Caco-2 (cell line): ENCODE measurements around the gene MYLK4. TPM values are rescaled to one million over a fixed set of nuclear protein-coding genes. Genes with fewer than 3 reads are reported as not detected.

Source experiments
- BruUV-seq: library from RNA; stranded (reverse); fragments of 400-500 nt; replicated peaks from 2 replicates; lab custom pipeline; 2021; lab: Mats Ljungman, UMichigan
- CTCF ChIA-PET: fragments of 300-600 bp; sonication (Branson Sonifier 250); formaldehyde crosslinking; loops from one replicate; lab custom pipeline; 2022; ENCODE audit warnings: antibody characterized with exemption; lab: Charles Lee
- POLR2A ChIA-PET: fragments of 300-600 bp; sonication (Branson Sonifier 250); formaldehyde crosslinking; loops from one replicate; lab custom pipeline; 2022; ENCODE audit warnings: antibody characterized with exemption; lab: Charles Lee
- DNase-seq, 2 experiments: peaks; one replicate each; pipeline versions ENCODE4 v3.0.0 to v3.0.0-alpha.2; 2020 to 2022
- H3K27me3 ChIP-seq: replicated peaks from 2 replicates; pipeline ENCODE4 v1.6.0; 2011; ENCODE audit warnings: low read length; ENCODE audit not compliant: control insufficient read depth, insufficient read depth
- H3K36me3 ChIP-seq: 2 replicates; pipeline ENCODE4 v1.5.1; 2011; ENCODE audit warnings: low read length; ENCODE audit not compliant: control insufficient read depth, insufficient read depth
- H3K4me1 ChIP-seq: fragments of 250-450 bp; sonication (Bioruptor Pico); 2 replicates; pipeline ENCODE4 v1.5.1; 2020; ENCODE audit warnings: mild to moderate bottlenecking
- H3K4me3 ChIP-seq: 2 replicates; pipeline ENCODE4 v1.5.1; 2011; ENCODE audit warnings: low read depth, mild to moderate bottlenecking, control low read depth, low read length
- H3K9me3 ChIP-seq: fragments of 250-450 bp; sonication (Bioruptor Pico); 2 replicates; pipeline ENCODE4 v1.5.1; 2020; ENCODE audit warnings: mild to moderate bottlenecking, moderate library complexity
- H3K27ac Mint-ChIP-seq: one replicate; pipeline ENCODE4 v1.8.0; 2022; ENCODE audit warnings: mixed read lengths; ENCODE audit not compliant: unreplicated experiment
- H3K27me3 Mint-ChIP-seq: one replicate; pipeline ENCODE4 v1.8.0; 2022; ENCODE audit warnings: mixed read lengths; ENCODE audit not compliant: insufficient read depth, unreplicated experiment
- H3K36me3 Mint-ChIP-seq: one replicate; pipeline ENCODE4 v1.8.0; 2022; ENCODE audit warnings: mild to moderate bottlenecking, mixed read lengths; ENCODE audit not compliant: insufficient read depth, unreplicated experiment
- H3K4me1 Mint-ChIP-seq: one replicate; pipeline ENCODE4 v1.8.0; 2022; ENCODE audit warnings: low read depth, mixed read lengths; ENCODE audit not compliant: unreplicated experiment
- H3K4me3 Mint-ChIP-seq: one replicate; pipeline ENCODE4 v1.8.0; 2022; ENCODE audit warnings: mild to moderate bottlenecking, moderate library complexity, mixed read lengths; ENCODE audit not compliant: unreplicated experiment
- H3K9me3 Mint-ChIP-seq: one replicate; pipeline ENCODE4 v1.8.0; 2022; ENCODE audit warnings: mixed read lengths; ENCODE audit not compliant: unreplicated experiment
- CTCF ChIP-seq, 2 experiments: fragments of 200-600 bp in 1 of 2; IDR thresholded peaks; 1 replicate in 1 of 2; 2 replicates in 1 of 2; pipeline versions ENCODE4 v1.5.1 to v1.8.0; 2011 to 2022; ENCODE audit warnings: antibody characterized with exemption in 1 of 2, control low read depth in 1 of 2, inconsistent platforms in 1 of 2, low read depth in 1 of 2, low read length in 1 of 2, mild to moderate bottlenecking in 1 of 2, moderate library complexity in 1 of 2; ENCODE audit not compliant: insufficient read depth in 1 of 2, severe bottlenecking in 1 of 2, unreplicated experiment in 1 of 2
- intact Hi-C: fragments of 100-400 bp; cut with micrococcal nuclease; formaldehyde crosslinking; loops from one replicate; pipeline ENCODE4 v1.10.0; 2022; ENCODE audit not compliant: unreplicated experiment
- total RNA-seq: library from RNA; stranded (reverse); gene quantifications from 2 replicates; pipeline ENCODE4 v1.2.3, GENCODE V29; 2022

MYLK4 gene
- total RNA-seq, 1 experiment from 2014 or later = 0.75 TPM

DNA sequence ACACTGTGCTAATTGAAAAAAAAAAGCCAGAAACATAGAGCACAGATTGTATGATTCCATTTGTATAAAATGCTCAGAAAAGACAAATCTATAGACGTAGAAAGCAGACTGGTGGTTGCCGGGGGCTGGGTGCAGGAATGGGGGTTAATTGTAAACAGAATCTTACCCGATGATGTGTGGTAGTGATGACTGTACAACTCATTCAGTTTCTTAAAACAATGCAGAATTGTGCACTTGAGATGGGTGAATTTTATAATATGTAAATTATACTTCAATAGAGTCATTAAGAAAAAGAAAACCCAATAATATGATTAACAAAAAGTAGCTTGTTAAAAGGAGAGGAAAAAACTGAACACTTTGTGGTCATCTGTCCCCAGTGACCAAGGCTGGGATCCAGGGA is 3.7 kb upstream of the MYLK4 start:
- intact Hi-C loops = no loop called here
- no peak for TF ChIP-seq CTCF (IDR thresholded peaks at IDR 0.05; ENCODE audit: insufficient read depth in 1 of 2, low read depth in 1 of 2, low read length in 1 of 2, severe bottlenecking in 1 of 2, unreplicated experiment in 1 of 2)
- Histone ChIP-seq H3K36me3 (no peaks in the 10 kb centered on the region), H3K27me3 (no peaks in the 10 kb centered on the region), H3K4me3 (no peak overlapping the region), H3K4me1 (peaks cover 4% of the 10 kb centered on the region), H3K9me3 (no peaks in the 10 kb centered on the region)
- CTCF ChIA-PET = no interaction called here
- H3K27me3 Mint-ChIP-seq = no peaks in the 10 kb centered on the region
- no peaks in the 10 kb centered on the region for H3K36me3 Mint-ChIP-seq
- H3K4me3 Mint-ChIP-seq = no peak overlapping the region
- DNase-seq = no peak
- H3K4me1 Mint-ChIP-seq = no peaks in the 10 kb centered on the region
- POLR2A ChIA-PET = no interaction called here
- H3K9me3 Mint-ChIP-seq = no peaks in the 10 kb centered on the region
- no TSS peak for BruUV-seq
- H3K27ac Mint-ChIP-seq = no peak overlapping the region

- no peak overlapping the region for H3K4me3 Mint-ChIP-seq
- POLR2A ChIA-PET = no interaction called here
- no peaks in the 10 kb centered on the region for H3K27me3 Mint-ChIP-seq
- H3K36me3 Mint-ChIP-seq = no peaks in the 10 kb centered on the region
- no peak overlapping the region for H3K27ac Mint-ChIP-seq
- DNase-seq = no peak
- H3K9me3 Mint-ChIP-seq = no peaks in the 10 kb centered on the region
- intact Hi-C loops = no loop called here
- Histone ChIP-seq H3K9me3 (no peaks in the 10 kb centered on the region), H3K4me3 (no peak overlapping the region), H3K4me1 (peaks cover 4% of the 10 kb centered on the region), H3K36me3 (no peaks in the 10 kb centered on the region), H3K27me3 (no peaks in the 10 kb centered on the region)
- CTCF ChIA-PET = no interaction called here
- TF ChIP-seq CTCF (IDR thresholded peaks at IDR 0.05; ENCODE audit: insufficient read depth in 1 of 2, low read depth in 1 of 2, low read length in 1 of 2, severe bottlenecking in 1 of 2, unreplicated experiment in 1 of 2) = no peak
- H3K4me1 Mint-ChIP-seq = no peaks in the 10 kb centered on the region
- BruUV-seq = no TSS peak
Observed at GRCh38 chr6:2753743-2754142, 3.0 kb upstream of the MYLK4 start.

DNA sequence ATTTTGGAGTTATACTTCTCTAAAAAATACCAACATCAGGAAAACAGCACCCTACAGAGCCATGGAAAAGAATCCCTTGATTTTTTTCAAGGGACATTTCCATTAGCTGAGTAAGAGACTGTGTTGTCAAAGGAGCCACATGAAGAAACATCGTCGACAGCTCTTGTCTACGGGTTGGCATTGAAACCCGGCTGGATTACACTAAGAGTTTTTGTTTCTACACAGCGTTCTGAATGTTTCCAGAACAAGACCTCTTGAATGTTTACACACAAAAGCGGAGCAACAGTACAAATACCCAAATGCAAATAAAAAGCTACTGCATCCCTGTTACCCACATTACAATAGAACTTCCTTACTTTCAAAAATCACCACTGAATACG is 2.4 kb upstream of the MYLK4 start:
- Histone ChIP-seq H3K9me3 (no peaks in the 10 kb centered on the region), H3K4me1 (peaks cover 4% of the 10 kb centered on the region), H3K36me3 (no peaks in the 10 kb centered on the region), H3K4me3 (no peak overlapping the region), H3K27me3 (no peaks in the 10 kb centered on the region)
- intact Hi-C loops = no loop called here
- Mint-ChIP-seq H3K36me3 (no peaks in the 10 kb centered on the region), H3K4me3 (no peak overlapping the region), H3K4me1 (no peaks in the 10 kb centered on the region), H3K27me3 (no peaks in the 10 kb centered on the region), H3K9me3 (no peaks in the 10 kb centered on the region), H3K27ac (no peak overlapping the region)
- DNase-seq = no peak
- CTCF ChIA-PET = no interaction called here
- POLR2A ChIA-PET = interaction anchor here (0.5 kb wide), 1 partner anchor 12 kb away, joined by 4 read pairs; the partner anchor contains the start of gene WRNIP1
- BruUV-seq = no TSS peak
- no peak for TF ChIP-seq CTCF (IDR thresholded peaks at IDR 0.05; ENCODE audit: insufficient read depth in 1 of 2, low read depth in 1 of 2, low read length in 1 of 2, severe bottlenecking in 1 of 2, unreplicated experiment in 1 of 2)
